Measurements from ENCODE around the gene ZNF385C.
"Not testable (repeated sequence)": the region's sequence is repeated elsewhere in the genome, so short reads cannot be mapped to it uniquely, and the experiment has no call there.

Gene ZNF385C

GRCh38 chr17:42050393-42051012, 47.8 kb downstream of the ZNF385C start, which contains the start of gene C17orf113:
TSS of gene C17orf113 (minus strand) at chr17:42050601. CDS start at chr17:42043376, 7,225 bp downstream.
- peak; percentile 58 for DNase-seq (ENCODE audit: low spot score)

DNA sequence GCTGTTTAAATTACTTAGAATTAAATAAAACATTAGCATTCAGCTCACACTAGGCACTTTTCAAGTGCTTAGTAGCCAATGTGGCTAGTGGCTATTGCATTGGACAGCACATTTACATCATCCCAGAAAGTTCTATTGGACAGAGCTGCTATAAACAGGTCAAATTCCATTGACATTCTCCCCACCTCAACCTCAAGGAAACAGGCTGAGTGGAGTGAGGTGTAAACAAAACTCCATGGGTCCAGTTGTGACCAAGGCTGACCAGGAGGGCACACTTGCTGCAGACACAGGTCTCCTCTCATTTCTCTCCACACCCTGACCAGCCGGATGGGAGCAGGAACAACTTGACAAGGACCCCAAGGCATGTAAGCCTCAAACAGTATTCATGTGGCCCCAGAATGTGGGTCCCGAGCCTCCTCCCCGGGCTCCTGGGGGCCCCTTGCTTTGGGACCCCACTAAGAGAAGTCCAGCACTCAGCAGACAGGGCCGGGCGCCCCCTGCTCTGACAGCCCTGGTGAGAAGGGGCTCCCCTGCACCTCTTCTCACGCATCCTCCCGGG, 48.4 kb downstream of the ZNF385C start:
- no peak for DNase-seq (ENCODE audit: low spot score)

DNA sequence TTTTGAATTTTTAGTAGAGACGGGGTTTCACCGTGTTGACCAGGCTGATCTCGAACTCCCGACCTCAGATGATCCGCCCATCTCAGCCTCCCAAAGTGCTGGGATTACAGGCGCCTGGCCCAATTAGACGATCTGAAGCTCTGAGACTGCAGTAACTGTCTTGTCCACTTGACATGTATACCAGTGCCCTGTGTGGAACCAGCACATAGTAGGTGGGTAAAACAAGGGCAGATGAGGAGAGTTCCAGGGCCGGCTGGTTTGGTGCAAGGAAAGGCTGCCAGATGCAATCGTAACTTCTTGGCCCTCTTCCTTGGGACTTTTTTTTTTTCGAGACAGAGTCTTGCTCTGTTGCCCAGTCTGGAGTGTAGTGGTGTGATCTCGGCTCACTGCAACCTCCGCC, 50.9 kb downstream of the ZNF385C start:
- no peak for DNase-seq (ENCODE audit: low spot score)

DNA sequence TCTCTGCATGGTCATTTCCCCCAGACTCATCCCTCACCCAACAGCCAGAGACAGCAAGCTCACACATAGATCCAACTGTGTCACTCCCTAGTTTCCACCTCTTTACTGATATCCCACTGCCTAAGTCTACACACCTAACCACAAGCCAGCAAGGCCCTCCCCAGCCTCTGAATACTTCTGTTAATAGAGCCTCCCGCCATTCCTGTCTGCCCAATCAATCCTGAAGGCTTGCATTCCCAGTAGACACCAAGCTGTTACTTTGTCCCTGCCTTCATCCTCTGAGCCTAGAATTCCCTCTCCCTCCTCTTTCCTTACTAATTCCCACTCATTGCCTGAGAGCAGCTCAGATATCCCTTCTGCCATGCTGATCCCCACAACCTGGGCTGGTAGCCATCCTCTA, 52.6 kb downstream of the ZNF385C start:
- DNase-seq (ENCODE audit: low spot score): no peak

- no peak for DNase-seq (ENCODE audit: low spot score)
Observed at GRCh38 chr17:42042598-42043319, 55.5 kb downstream of the ZNF385C start.

DNA sequence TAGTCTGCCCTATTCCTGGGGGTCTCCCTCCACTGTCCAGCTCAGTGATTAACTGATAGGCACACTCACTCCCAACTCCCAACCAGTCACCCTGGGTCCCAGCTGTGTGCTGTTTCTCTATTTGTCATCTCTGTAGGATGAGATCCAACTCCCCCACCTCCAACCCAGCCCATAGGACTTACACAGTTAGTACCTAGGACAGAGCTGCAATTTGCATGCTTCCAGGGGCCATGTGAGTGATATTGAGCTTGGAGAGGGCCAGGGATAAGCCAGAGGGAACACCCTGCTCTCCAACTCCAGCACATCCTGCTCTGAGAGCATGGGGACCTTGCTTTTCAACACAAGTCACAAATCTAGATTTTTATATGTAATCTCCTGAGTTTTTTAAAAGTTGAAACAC, 56.7 kb downstream of the ZNF385C start:
- DNase-seq (ENCODE audit: low spot score): no peak

DNA sequence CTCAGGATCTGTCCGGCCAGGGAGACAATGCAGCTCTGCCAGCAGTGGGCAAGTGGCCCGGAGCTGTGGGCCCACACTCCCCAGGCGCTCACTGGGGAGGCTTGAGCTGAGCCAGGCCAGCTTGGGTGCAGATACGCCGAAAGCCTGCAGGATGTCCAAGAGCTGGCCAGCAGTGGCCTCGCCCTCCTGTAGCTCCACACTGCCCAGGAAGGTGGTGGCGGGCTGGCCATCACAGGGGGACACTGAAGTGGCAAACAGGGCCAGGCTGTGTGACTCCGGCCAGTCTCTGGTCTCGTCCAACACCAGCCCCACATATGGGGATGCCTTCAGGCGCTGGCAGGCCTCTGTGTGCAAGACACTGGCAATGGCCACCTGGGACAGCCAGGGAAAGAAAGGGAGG, 57.5 kb downstream of the ZNF385C start:
- DNase-seq (ENCODE audit: low spot score): no peak

DNA sequence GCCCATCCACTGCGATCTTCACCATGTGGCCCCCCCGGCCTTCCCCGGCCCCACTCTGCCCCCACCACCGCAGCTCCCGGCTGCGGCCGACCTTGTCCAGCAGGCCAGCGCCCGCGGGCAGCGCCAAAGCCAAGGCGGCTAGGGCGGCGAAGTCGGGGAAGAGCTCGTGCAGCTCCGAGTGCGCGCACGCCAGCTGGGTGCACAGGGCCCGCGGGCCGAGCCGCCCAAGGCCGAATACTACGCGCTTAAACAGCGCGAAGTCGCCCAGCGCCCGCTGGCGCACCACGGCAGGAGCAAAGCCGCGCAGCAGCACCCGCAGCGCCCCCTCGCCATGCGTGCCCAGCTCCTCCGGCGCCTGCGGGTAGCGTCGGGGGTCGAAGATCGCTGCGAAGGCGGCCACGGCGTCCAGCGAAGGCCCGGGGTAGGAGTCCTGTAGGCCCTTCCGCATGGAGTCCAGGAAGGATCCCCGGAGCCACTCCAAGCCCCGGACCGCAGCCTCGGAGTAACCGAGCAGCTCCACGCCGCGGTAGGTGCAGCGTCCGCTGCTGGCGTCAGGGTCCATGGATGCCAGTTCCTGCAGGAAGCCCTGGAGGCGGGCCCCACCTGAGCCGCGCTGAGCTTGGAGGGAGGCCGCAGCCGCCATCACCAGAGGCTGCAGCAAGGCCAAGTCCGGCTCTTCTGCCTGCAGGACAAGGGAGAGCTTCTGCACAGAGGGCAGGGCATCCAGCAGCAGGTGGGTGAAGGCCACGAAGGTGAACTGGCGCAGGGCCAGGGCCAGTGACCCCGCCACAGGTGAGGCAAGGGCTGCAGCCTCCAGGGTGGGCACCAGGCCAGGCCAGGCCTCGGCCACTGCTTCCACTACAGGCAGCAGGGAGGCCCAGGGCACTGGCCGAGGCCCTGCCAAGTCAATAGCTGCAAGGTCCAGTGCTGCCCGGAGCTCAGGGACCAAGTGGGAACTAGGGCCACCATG, 58.2 kb downstream of the ZNF385C start:
- no peak for DNase-seq (ENCODE audit: low spot score)

GRCh38 chr17:42038221-42038973, 59.9 kb downstream of the ZNF385C start:
- no peak for DNase-seq (ENCODE audit: low spot score)

GRCh38 chr17:42034059-42034458, 64.2 kb downstream of the ZNF385C start:
- no peak for DNase-seq (ENCODE audit: low spot score)

DNA sequence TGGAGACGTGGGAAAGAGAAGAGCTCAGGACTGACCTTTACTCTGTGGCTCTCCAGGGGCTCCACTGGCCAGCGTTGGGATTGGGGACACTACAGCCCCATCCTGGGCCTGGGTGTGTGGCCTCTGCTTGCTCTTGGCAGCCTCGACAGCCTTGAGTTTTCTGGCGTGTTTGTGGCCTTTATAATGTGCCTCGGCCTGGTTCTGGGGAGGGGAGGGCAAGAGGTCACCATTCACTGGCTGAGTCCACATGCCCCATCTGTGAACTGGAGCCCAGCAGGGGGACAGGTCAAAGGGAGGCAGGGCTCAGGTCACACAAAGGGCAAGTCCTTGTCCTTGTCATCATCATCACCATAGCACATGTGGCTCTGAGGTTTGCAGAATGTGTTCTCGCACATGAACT, 66.7 kb downstream of the ZNF385C start:
- no peak for DNase-seq (ENCODE audit: low spot score)

GRCh38 chr17:42028791-42029127, 69.5 kb downstream of the ZNF385C start:
- DNase-seq (ENCODE audit: low spot score): no peak

DNA sequence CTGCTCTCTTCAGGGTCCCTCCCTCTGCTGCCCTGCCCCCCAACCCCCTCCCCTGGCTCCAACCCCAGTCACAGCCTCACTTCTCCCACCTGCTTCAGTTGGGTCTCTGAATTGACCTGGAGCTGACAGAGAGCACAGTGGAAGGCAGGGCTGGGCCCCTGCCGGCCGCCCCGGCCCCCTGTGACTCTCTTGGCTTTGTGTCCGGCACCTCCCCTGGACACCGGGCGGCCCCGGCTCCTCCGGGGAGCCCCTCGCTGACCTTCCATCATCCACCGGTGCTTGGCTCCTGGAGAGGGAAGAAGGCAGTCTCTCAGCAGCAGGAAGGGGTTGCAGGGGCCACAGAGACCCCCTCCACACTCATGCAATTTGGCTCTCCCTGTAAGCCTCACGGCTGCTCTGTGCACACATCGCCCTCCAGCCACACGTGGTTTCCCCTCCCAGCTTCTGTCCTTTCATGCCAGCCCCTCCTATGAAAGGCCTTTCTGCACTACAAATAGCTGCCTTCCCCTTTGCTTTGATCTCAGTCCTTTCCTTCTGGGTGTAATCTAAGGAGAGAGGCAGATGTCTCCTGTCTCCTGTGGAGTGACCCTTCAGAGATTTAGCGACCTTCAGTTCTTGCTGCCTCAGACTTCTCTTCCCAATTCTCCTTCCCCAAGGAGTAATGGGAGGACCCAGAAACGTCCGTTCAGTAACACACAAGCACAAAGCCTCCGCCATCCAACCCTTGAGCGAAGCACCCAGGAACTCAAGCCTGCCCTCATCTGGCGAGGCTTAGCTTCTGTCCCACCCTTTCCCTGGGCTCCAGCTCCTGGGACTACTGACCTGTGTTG, 70.1 kb downstream of the ZNF385C start:
- no peak for DNase-seq (ENCODE audit: low spot score)

GRCh38 chr17:42027590-42027889, 70.7 kb downstream of the ZNF385C start:
- no peak for DNase-seq (ENCODE audit: low spot score)

GRCh38 chr17:42026857-42027589, 71.2 kb downstream of the ZNF385C start:
- DNase-seq (ENCODE audit: low spot score): no peak

DNA sequence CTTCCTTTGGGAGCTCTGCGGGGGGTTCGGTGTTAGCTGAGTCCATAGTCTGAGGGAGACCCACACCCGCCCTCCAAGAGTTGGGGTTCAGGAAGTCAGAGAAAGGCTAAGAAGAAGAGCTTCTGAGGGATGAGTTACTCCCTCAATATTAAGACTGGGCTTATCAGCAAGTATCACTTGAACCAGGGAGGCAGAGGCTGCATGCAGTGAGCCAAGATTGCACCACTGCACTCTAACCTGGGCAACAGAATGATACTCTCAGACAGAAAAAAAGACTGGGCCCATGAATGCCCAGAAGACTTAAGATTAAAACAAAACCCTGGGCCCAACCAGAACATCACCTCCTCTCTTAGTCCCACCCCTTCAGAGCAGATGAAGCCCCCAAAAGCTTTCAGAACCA, 72.3 kb downstream of the ZNF385C start:
- no peak for DNase-seq (ENCODE audit: low spot score)

DNA sequence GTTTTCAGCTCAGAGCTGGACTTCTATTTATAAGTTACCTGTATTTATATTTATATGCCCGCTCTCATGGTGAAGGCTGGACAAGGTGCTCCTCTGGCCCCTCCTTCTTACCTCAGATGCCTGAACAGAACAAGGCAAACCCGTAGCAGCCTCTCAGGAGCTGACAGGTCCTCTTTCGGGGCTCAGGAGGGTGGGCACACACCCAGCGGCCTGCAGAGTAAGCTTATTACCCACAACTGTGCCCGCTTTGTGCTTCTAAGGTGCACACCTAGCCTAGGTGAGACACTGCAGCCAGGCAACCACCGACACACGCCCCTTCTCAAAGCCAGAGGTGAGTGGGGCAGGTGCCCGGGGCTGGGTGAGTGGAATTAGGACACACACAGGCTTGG, 73.1 kb downstream of the ZNF385C start:
- no peak for DNase-seq (ENCODE audit: low spot score)

DNA sequence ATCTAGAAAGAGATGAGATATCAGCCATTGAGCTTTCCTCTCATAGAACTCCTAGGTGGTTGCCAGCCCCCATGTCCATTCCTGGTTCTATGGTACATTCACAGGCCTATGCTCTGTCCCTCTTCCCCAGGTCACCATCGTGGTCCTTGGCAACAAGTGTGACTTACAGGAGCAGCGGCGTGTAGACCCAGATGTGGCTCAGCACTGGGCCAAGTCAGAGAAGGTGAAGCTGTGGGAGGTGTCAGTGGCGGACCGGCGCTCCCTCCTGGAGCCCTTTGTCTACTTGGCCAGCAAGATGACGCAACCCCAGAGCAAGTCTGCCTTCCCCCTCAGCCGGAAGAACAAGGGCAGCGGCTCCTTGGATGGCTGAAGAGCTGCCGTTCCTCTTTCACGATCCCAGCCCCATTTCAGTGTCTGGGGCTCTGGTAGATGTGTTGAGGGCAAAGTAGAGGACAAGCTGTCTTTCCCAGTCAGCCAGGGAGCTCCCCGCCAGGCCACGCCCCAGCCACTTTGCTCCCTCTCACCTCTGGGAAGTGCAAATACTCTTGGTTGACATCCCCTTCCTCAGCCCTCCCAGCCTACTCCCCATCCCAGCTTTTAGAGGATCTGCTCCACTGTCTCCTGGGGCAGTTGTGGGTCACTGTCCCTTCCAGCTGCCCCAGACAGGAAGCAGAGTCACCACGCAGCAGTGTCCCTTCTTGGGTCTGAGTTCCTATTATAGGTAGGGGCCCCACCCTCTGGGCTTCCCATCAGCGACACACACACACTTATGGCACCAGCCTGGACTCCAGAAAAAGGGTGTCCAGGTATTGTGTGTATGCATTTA, 74.5 kb downstream of the ZNF385C start:
- DNase-seq (ENCODE audit: low spot score): no peak

DNA sequence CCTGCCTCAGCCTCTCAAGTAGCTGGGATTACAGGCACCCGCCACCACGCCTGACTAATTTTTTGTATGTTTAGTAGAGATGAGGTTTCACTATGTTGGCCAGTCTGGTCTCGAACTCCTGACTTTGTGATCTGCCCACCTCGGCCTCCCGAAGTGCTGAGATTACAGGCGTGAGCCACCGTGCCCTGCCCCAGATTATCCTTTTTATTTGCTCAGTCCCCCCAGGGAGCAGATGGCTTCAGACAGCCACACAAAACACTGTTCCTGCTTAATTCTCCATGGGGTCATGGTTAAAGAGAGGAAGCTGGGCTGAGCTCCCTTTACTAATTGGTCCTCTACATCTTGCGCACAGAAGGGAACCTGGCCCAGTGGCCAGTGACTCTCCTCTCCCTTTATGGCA, 77.4 kb downstream of the ZNF385C start:
- not testable (repeated sequence) for DNase-seq (ENCODE audit: low spot score)

Data from AG08395 (cell line).